SK-N-SH treated with all-trans-retinoic acid at 6 μM for 48 hours (cell line): ENCODE data around the gene CACNA1C.

ENCODE experiments used
- BACH2 ChIP-seq: fragments of 250-450 bp; sonication (Bioruptor Pico); IDR thresholded peaks from 2 replicates; pipeline ENCODE4 v1.9.0; 2021; ENCODE audit warnings: mild to moderate bottlenecking, borderline replicate concordance
- ZC3H10 ChIP-seq: fragments of 250-450 bp; sonication (Bioruptor Pico); IDR thresholded peaks from 2 replicates; pipeline ENCODE4 v1.5.1; 2021; ENCODE audit warnings: mild to moderate bottlenecking, moderate library complexity

DNA sequence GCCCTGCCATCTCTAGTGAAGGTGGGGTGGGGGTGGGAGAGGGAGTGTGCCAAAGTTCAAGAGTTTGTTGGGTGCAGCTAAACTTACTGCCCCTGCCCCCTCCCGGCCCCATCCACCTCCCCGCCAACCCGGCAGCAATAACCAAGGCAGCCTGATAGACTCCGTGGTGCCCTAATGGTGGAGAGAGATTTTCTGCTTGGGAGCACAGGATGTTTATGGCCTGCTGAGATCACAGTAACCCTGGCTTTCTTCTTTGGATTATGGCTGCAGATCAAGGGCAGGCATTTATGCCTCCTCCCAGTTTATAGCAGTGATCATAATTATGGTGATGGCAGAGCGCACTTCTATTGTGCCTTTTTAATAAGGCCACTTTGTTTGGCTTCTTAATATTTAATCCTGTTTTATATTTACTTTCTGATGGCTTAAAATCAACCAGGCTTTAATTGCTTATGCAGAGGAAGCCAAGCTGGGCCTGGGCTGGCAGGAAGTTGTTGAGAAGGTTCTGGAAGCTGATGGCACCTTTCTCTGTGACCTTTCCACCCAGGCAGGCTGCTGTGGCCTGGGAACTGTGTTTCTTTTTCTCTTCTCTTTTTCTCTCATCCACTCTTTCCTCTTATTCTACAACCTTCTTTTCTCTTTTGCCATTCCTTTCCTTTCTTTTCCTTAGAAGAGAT, 485.2 kb downstream of the CACNA1C start:
- TF ChIP-seq BACH2 (CRISPR knock-in tag) (no peak), ZC3H10 (CRISPR knock-in tag) (no peak)
